Naive thymus-derived CD4-positive, alpha-beta T cell (primary cell): Measurements from ENCODE around the gene MS4A8. TPM values are rescaled to one million over a fixed set of nuclear protein-coding genes. Genes with fewer than 3 reads are reported as not detected.
"Not testable (repeated sequence)": the region's sequence is repeated elsewhere in the genome, so short reads cannot be mapped to it uniquely, and the experiment has no call there.

Experiments used
- ATAC-seq: fragments of 150-1000 bp; cut with Tn5 transposase; 2 replicates; pipeline ENCODE4 v1.10.0; 2021; ENCODE audit warnings: mild to moderate bottlenecking, moderate library complexity
- CTCF ChIA-PET: fragments of 350-600 bp; sonication (Branson Sonifier 250); formaldehyde crosslinking; loops from one replicate; lab custom pipeline; 2021; ENCODE audit warnings: antibody characterized with exemption; lab: Charles Lee
- POLR2A ChIA-PET: fragments of 350-600 bp; sonication (Branson Sonifier 250); formaldehyde crosslinking; loops from one replicate; lab custom pipeline; 2021; ENCODE audit warnings: antibody characterized with exemption, inconsistent platforms; lab: Charles Lee
- DNase-seq, 9 donors: peaks; one replicate each; pipeline versions ENCODE4 v3.0.0 to v3.0.0-alpha.2; 2020 to 2022; ENCODE audit warnings: mixed read lengths in 1 of 9
- H3K27ac ChIP-seq: one replicate; pipeline ENCODE4 v1.7.0; 2013; ENCODE audit warnings: mild to moderate bottlenecking, low read depth, low read length, moderate library complexity
- H3K27me3 ChIP-seq, 2 donors: one replicate each; pipeline ENCODE4 v1.7.0; 2013; ENCODE audit warnings: low read length in 2 of 2, mild to moderate bottlenecking in 2 of 2, moderate library complexity in 2 of 2; ENCODE audit not compliant: control insufficient read depth in 2 of 2, insufficient read depth in 2 of 2
- H3K36me3 ChIP-seq, 3 experiments: 1 replicate in 2 of 3; 2 replicates in 1 of 3; pipeline ENCODE4 v1.7.0; 2013; ENCODE audit warnings: low read length in 3 of 3, mild to moderate bottlenecking in 3 of 3, moderate library complexity in 1 of 3; ENCODE audit not compliant: insufficient read depth in 3 of 3, control insufficient read depth in 2 of 3
- H3K4me1 ChIP-seq, 2 donors: one replicate each; pipeline ENCODE4 v1.7.0; 2013; ENCODE audit warnings: low read length in 2 of 2, mild to moderate bottlenecking in 2 of 2, moderate library complexity in 1 of 2; ENCODE audit not compliant: control insufficient read depth in 2 of 2, insufficient read depth in 2 of 2
- H3K4me3 ChIP-seq: 2 replicates; pipeline ENCODE4 v1.7.0; 2013; ENCODE audit warnings: mild to moderate bottlenecking, low read length
- H3K9me3 ChIP-seq, 3 experiments: 1 replicate in 2 of 3; 2 replicates in 1 of 3; pipeline ENCODE4 v1.7.0; 2013; ENCODE audit warnings: low read length in 3 of 3; ENCODE audit not compliant: control insufficient read depth in 2 of 3
- H3K27ac Mint-ChIP-seq, 9 donors: one replicate each; pipeline ENCODE4 v1.8.0; 2020 to 2022; ENCODE audit warnings: mixed read lengths in 9 of 9, mild to moderate bottlenecking in 8 of 9, moderate library complexity in 5 of 9, inconsistent platforms in 2 of 9
- H3K27me3 Mint-ChIP-seq, 5 donors: one replicate each; pipeline ENCODE4 v1.8.0; 2021 to 2022; ENCODE audit warnings: mixed read lengths in 5 of 5, mild to moderate bottlenecking in 1 of 5
- H3K36me3 Mint-ChIP-seq, 5 donors: one replicate each; pipeline ENCODE4 v1.8.0; 2020 to 2022; ENCODE audit warnings: mixed read lengths in 5 of 5, mild to moderate bottlenecking in 3 of 5, inconsistent platforms in 1 of 5
- H3K4me1 Mint-ChIP-seq, 7 donors: one replicate each; pipeline ENCODE4 v1.8.0; 2020 to 2022; ENCODE audit warnings: mixed read lengths in 7 of 7, mild to moderate bottlenecking in 3 of 7, inconsistent platforms in 1 of 7
- H3K4me3 Mint-ChIP-seq, 10 donors: one replicate each; pipeline ENCODE4 v1.8.0; 2020 to 2022; ENCODE audit warnings: mild to moderate bottlenecking in 10 of 10, mixed read lengths in 10 of 10, moderate library complexity in 6 of 10, inconsistent platforms in 2 of 10
- H3K9me3 Mint-ChIP-seq, 11 donors: one replicate each; pipeline ENCODE4 v1.8.0; 2020 to 2022; ENCODE audit warnings: mixed read lengths in 11 of 11, mild to moderate bottlenecking in 4 of 11, inconsistent platforms in 1 of 11, moderate library complexity in 1 of 11
- intact Hi-C, 2 donors: fragments of 100-400 bp; cut with micrococcal nuclease; formaldehyde crosslinking; loops; one replicate each; pipeline ENCODE4 v1.15.1; 2023
- polyA plus RNA-seq, 2 donors: library from polyadenylated mRNA; unstranded; fragments of 300-500 nt; fragmentation: Illumina TruSeq; gene quantifications; one replicate each; pipeline ENCODE4 v1.2.3, GENCODE V29; 2021
- total RNA-seq, 6 experiments: library from RNA in 5 of 6; stranded (reverse) in 5 of 6; gene quantifications; 1 replicate in 5 of 6; 2 replicates in 1 of 6; pipeline ENCODE4 v1.2.3 and lab custom pipeline; 2021 to 2026

The MS4A8 gene
- total and polyA plus RNA-seq, 7 experiments from 2014 or later: not detected

GRCh38 chr11:60680455-60681119 lies 18.8 kb upstream of the MS4A8 start:
- no peak for ATAC-seq
- Mint-ChIP-seq H3K4me3 (no peak overlapping the region), H3K4me1 (peaks cover 0 to 3% (median 0%) of the 10 kb centered on the region in 7 donors), H3K9me3 (peaks cover 10 to 61% (median 23%) of the 10 kb centered on the region in 11 donors), H3K27ac (no peak overlapping the region), H3K27me3 (peaks cover 4 to 31% (median 17%) of the 10 kb centered on the region in 5 donors), H3K36me3 (peaks cover 0 to 25% (median 4%) of the 10 kb centered on the region in 5 donors)
- Histone ChIP-seq H3K9me3 (peaks cover 0 to 13% (median 0%) of the 10 kb centered on the region in 3 experiments), H3K27ac (no peak overlapping the region), H3K4me3 (no peak overlapping the region), H3K36me3 (no peaks in the 10 kb centered on the region), H3K27me3 (no peaks in the 10 kb centered on the region), H3K4me1 (no peaks in the 10 kb centered on the region)
- intact Hi-C loops: no loop called here
- ChIA-PET CTCF (no interaction called here), POLR2A (no interaction called here)
- DNase-seq: no peak

GRCh38 chr11:60684541-60684848 lies 14.9 kb upstream of the MS4A8 start:
- POLR2A ChIA-PET: not testable (repeated sequence)

GRCh38 chr11:60691661-60692060 lies 7.8 kb upstream of the MS4A8 start:
- intact Hi-C loops: no loop called here
- peaks cover 0 to 6% (median 0%) of the 10 kb centered on the region in 11 donors for H3K9me3 Mint-ChIP-seq
- no peak overlapping the region for H3K27ac Mint-ChIP-seq

More at GRCh38 chr11:60684541-60684848, 14.9 kb upstream of the MS4A8 start:
- intact Hi-C loops, DNase-seq, H3K36me3 Mint-ChIP-seq, H3K4me3 Mint-ChIP-seq, CTCF ChIA-PET, ATAC-seq, H3K27me3 ChIP-seq, H3K4me1 ChIP-seq, H3K4me3 ChIP-seq, H3K4me1 Mint-ChIP-seq, H3K9me3 ChIP-seq, H3K36me3 ChIP-seq, H3K27ac ChIP-seq, H3K27ac Mint-ChIP-seq: not testable (repeated sequence)
- H3K27me3 Mint-ChIP-seq: peaks cover 7 to 25% (median 11%) of the 10 kb centered on the region in 5 donors
- H3K9me3 Mint-ChIP-seq: peaks cover 0 to 27% (median 3%) of the 10 kb centered on the region in 11 donors

GRCh38 chr11:60699936-60700335 lies 524 bp downstream of the MS4A8 start:
- peaks cover 4 to 20% (median 7%) of the 10 kb centered on the region in 5 donors for H3K27me3 Mint-ChIP-seq
- intact Hi-C loops: no loop called here
- peaks cover 0 to 5% (median 0%) of the 10 kb centered on the region in 11 donors for H3K9me3 Mint-ChIP-seq
- H3K4me3 ChIP-seq: no peak overlapping the region
- H3K36me3 ChIP-seq: no peaks in the 10 kb centered on the region
- DNase-seq: no peak
- no peaks in the 10 kb centered on the region for H3K27me3 ChIP-seq
- ChIA-PET POLR2A (no interaction called here), CTCF (no interaction called here)
- no peak overlapping the region for H3K27ac Mint-ChIP-seq
- H3K36me3 Mint-ChIP-seq: no peaks in the 10 kb centered on the region
- H3K4me1 Mint-ChIP-seq: no peaks in the 10 kb centered on the region
- no peaks in the 10 kb centered on the region for H3K9me3 ChIP-seq
- no peak overlapping the region for H3K27ac ChIP-seq
- no peak overlapping the region for H3K4me3 Mint-ChIP-seq
- no peak for ATAC-seq
- H3K4me1 ChIP-seq: no peaks in the 10 kb centered on the region

More at GRCh38 chr11:60691661-60692060, 7.8 kb upstream of the MS4A8 start:
- Histone ChIP-seq H3K27ac (no peak overlapping the region), H3K36me3 (no peaks in the 10 kb centered on the region), H3K4me1 (no peaks in the 10 kb centered on the region), H3K27me3 (no peaks in the 10 kb centered on the region), H3K9me3 (no peaks in the 10 kb centered on the region), H3K4me3 (no peak overlapping the region)
- no peaks in the 10 kb centered on the region for H3K4me1 Mint-ChIP-seq
- POLR2A ChIA-PET: no interaction called here
- no peak overlapping the region for H3K4me3 Mint-ChIP-seq
- ATAC-seq (no peak), DNase-seq (no peak)
- H3K36me3 Mint-ChIP-seq: no peaks in the 10 kb centered on the region
- peaks cover 6 to 35% (median 24%) of the 10 kb centered on the region in 5 donors for H3K27me3 Mint-ChIP-seq
- CTCF ChIA-PET: no interaction called here

- no peaks in the 10 kb centered on the region for H3K36me3 Mint-ChIP-seq
- intact Hi-C loops: no loop called here
- H3K4me3 Mint-ChIP-seq: no peak overlapping the region
- H3K36me3 ChIP-seq: no peaks in the 10 kb centered on the region
- H3K9me3 ChIP-seq: no peaks in the 10 kb centered on the region
- ChIA-PET CTCF (interaction anchor here (0.6 kb wide), 1 partner anchor 1560 kb away, joined by 3 read pairs; no protein-coding TSS in a partner anchor), POLR2A (no interaction called here)
- no peaks in the 10 kb centered on the region for H3K4me1 ChIP-seq
- H3K4me3 ChIP-seq: no peak overlapping the region
- H3K27ac ChIP-seq: no peak overlapping the region
- no peaks in the 10 kb centered on the region for H3K4me1 Mint-ChIP-seq
- ATAC-seq (no peak), DNase-seq (no peak)
- no peak overlapping the region for H3K27ac Mint-ChIP-seq
- H3K9me3 Mint-ChIP-seq: no peaks in the 10 kb centered on the region
- no peaks in the 10 kb centered on the region for H3K27me3 ChIP-seq
- H3K27me3 Mint-ChIP-seq: peaks cover 6 to 11% (median 9%) of the 10 kb centered on the region in 5 donors
Observed at GRCh38 chr11:60700689-60701468, 1.5 kb downstream of the MS4A8 start.

- ChIA-PET POLR2A (no interaction called here), CTCF (interaction anchor here (0.6 kb wide), 1 partner anchor 1559 kb away, joined by 3 read pairs; no protein-coding TSS in a partner anchor)
- peaks cover 6 to 10% (median 9%) of the 10 kb centered on the region in 5 donors for H3K27me3 Mint-ChIP-seq
Observed at GRCh38 chr11:60701469-60701818, 2.0 kb downstream of the MS4A8 start.

More at GRCh38 chr11:60701469-60701818, 2.0 kb downstream of the MS4A8 start:
- DNase-seq (no peak), ATAC-seq (no peak)
- H3K27ac Mint-ChIP-seq: no peak overlapping the region
- H3K4me1 ChIP-seq: no peaks in the 10 kb centered on the region
- no peaks in the 10 kb centered on the region for H3K36me3 ChIP-seq
- H3K9me3 Mint-ChIP-seq: no peaks in the 10 kb centered on the region
- H3K4me3 ChIP-seq: no peak overlapping the region
- no peaks in the 10 kb centered on the region for H3K27me3 ChIP-seq
- H3K4me3 Mint-ChIP-seq: no peak overlapping the region
- H3K27ac ChIP-seq: no peak overlapping the region
- intact Hi-C loops: no loop called here
- H3K36me3 Mint-ChIP-seq: no peaks in the 10 kb centered on the region
- no peaks in the 10 kb centered on the region for H3K9me3 ChIP-seq
- H3K4me1 Mint-ChIP-seq: no peaks in the 10 kb centered on the region
